ENCODE results near the gene ADIG. TPM values are rescaled to one million over a fixed set of nuclear protein-coding genes. Genes with fewer than 3 reads are reported as not detected.

ADIG gene
- total RNA-seq, 1 donor from 2014 or later: not detected

GRCh38 chr20:38616457-38616856, 35.5 kb downstream of the ADIG start:
- H3K36me3 Mint-ChIP-seq (ENCODE audit: unreplicated experiment): peaks cover 4% of the 10 kb centered on the region
- no peak overlapping the region for H3K4me3 Mint-ChIP-seq (ENCODE audit: unreplicated experiment)
- peaks cover 2% of the 10 kb centered on the region for H3K9me3 Mint-ChIP-seq (ENCODE audit: unreplicated experiment)
- H3K27me3 Mint-ChIP-seq (ENCODE audit: unreplicated experiment): peaks cover 2% of the 10 kb centered on the region
- no peak for TF ChIP-seq CTCF (IDR thresholded peaks at IDR 0.05; ENCODE audit: partially characterized antibody, unreplicated experiment)
- no peak overlapping the region for H3K27ac Mint-ChIP-seq (ENCODE audit: unreplicated experiment)
- no peak for DNase-seq
- H3K4me1 Mint-ChIP-seq (ENCODE audit: low read depth, unreplicated experiment): no peaks in the 10 kb centered on the region

- peaks cover 4% of the 10 kb centered on the region for H3K36me3 Mint-ChIP-seq (ENCODE audit: unreplicated experiment)
- TF ChIP-seq CTCF (IDR thresholded peaks at IDR 0.05; ENCODE audit: partially characterized antibody, unreplicated experiment): no peak
- H3K4me3 Mint-ChIP-seq (ENCODE audit: unreplicated experiment): no peak overlapping the region
- no peak for DNase-seq
- no peaks in the 10 kb centered on the region for H3K4me1 Mint-ChIP-seq (ENCODE audit: low read depth, unreplicated experiment)
- H3K27me3 Mint-ChIP-seq (ENCODE audit: unreplicated experiment): peaks cover 2% of the 10 kb centered on the region
- peaks cover 2% of the 10 kb centered on the region for H3K9me3 Mint-ChIP-seq (ENCODE audit: unreplicated experiment)
- no peak overlapping the region for H3K27ac Mint-ChIP-seq (ENCODE audit: unreplicated experiment)
These were observed 36.2 kb downstream of the ADIG start for GRCh38 chr20:38617011-38617829.

GRCh38 chr20:38617830-38618196, 36.8 kb downstream of the ADIG start:
- peaks cover 2% of the 10 kb centered on the region for H3K27me3 Mint-ChIP-seq (ENCODE audit: unreplicated experiment)
- no peak for DNase-seq
- H3K4me3 Mint-ChIP-seq (ENCODE audit: unreplicated experiment): no peak overlapping the region
- no peaks in the 10 kb centered on the region for H3K4me1 Mint-ChIP-seq (ENCODE audit: low read depth, unreplicated experiment)
- peaks cover 4% of the 10 kb centered on the region for H3K36me3 Mint-ChIP-seq (ENCODE audit: unreplicated experiment)
- no peak overlapping the region for H3K27ac Mint-ChIP-seq (ENCODE audit: unreplicated experiment)
- H3K9me3 Mint-ChIP-seq (ENCODE audit: unreplicated experiment): peaks cover 2% of the 10 kb centered on the region
- no peak for TF ChIP-seq CTCF (IDR thresholded peaks at IDR 0.05; ENCODE audit: partially characterized antibody, unreplicated experiment)

GRCh38 chr20:38620441-38620840, 39.4 kb downstream of the ADIG start:
- Mint-ChIP-seq H3K27ac (ENCODE audit: unreplicated experiment) (no peak overlapping the region), H3K4me1 (ENCODE audit: low read depth, unreplicated experiment) (no peaks in the 10 kb centered on the region), H3K27me3 (ENCODE audit: unreplicated experiment) (peaks cover 10% of the 10 kb centered on the region), H3K4me3 (ENCODE audit: unreplicated experiment) (no peak overlapping the region), H3K9me3 (ENCODE audit: unreplicated experiment) (peaks cover 3% of the 10 kb centered on the region), H3K36me3 (ENCODE audit: unreplicated experiment) (peaks cover 9% of the 10 kb centered on the region)
- no peak for TF ChIP-seq CTCF (IDR thresholded peaks at IDR 0.05; ENCODE audit: partially characterized antibody, unreplicated experiment)
- no peak for DNase-seq

GRCh38 chr20:38623061-38623460, 42.1 kb downstream of the ADIG start:
- H3K9me3 Mint-ChIP-seq (ENCODE audit: unreplicated experiment): peaks cover 1% of the 10 kb centered on the region

More at GRCh38 chr20:38623061-38623460, 42.1 kb downstream of the ADIG start:
- H3K4me1 Mint-ChIP-seq (ENCODE audit: low read depth, unreplicated experiment): no peaks in the 10 kb centered on the region
- peaks cover 5% of the 10 kb centered on the region for H3K36me3 Mint-ChIP-seq (ENCODE audit: unreplicated experiment)
- H3K4me3 Mint-ChIP-seq (ENCODE audit: unreplicated experiment): no peak overlapping the region
- no peak overlapping the region for H3K27ac Mint-ChIP-seq (ENCODE audit: unreplicated experiment)
- no peak for TF ChIP-seq CTCF (IDR thresholded peaks at IDR 0.05; ENCODE audit: partially characterized antibody, unreplicated experiment)
- no peak for DNase-seq
- H3K27me3 Mint-ChIP-seq (ENCODE audit: unreplicated experiment): peaks cover 10% of the 10 kb centered on the region
